Stimulated activated CD4-positive, alpha-beta T cell treated with anti-CD3 and anti-CD28 coated beads, Interleukin-1b, Interleukin-23, amount 100 ng/mL, for 1 hour (primary cell): ENCODE measurements around the gene MPPED2.

Experiments used
- DNase-seq, 2 donors: peaks; one replicate each; pipeline ENCODE4 v3.0.0-alpha.2; 2020; ENCODE audit warnings: low read depth in 2 of 2

MPPED2 gene

DNA sequence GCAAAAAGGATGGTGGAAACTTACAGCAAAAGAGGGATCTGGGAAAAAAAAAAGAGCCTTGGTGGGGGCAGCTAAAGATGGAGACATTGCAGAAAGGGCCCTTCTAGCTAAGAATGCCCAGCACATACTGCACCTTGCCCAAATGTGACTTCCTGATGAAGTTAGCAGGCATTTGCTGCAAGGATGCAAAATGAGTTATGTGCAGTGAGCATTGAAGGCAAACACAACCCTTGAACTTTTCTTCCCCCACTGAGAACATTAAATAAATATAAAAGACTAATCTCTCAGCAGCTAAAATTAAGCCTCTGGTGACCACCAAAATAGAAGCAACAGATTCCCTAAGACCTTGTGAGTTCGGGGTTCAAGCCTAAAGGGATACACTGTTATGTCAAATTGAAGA, 133.3 kb downstream of the MPPED2 start:
- no peak for DNase-seq

DNA sequence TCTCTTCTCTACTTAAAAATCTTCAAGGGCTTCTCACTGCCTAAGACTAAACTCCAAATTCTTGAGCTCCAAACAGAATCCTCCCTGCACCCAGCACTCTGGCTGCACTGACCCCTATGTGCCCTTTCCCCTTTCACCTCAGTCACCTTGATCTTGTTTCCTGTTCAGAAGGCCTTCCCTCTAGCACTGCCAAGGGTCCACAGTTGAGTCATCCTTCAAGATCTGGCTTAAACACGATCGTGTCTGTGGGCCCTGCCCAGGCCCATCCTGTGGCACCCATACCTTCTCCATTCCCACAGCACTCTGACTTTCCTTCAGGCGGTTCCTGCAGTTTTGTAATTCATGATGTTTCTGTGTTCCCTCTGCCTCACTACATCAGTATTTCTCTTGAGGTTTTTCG, 134.0 kb downstream of the MPPED2 start:
- DNase-seq: no peak

- DNase-seq: no peak
These were observed 134.5 kb downstream of the MPPED2 start for GRCh38 chr11:30451626-30452025.

- DNase-seq: no peak
These were observed 135.0 kb downstream of the MPPED2 start for GRCh38 chr11:30451167-30451566.

DNA sequence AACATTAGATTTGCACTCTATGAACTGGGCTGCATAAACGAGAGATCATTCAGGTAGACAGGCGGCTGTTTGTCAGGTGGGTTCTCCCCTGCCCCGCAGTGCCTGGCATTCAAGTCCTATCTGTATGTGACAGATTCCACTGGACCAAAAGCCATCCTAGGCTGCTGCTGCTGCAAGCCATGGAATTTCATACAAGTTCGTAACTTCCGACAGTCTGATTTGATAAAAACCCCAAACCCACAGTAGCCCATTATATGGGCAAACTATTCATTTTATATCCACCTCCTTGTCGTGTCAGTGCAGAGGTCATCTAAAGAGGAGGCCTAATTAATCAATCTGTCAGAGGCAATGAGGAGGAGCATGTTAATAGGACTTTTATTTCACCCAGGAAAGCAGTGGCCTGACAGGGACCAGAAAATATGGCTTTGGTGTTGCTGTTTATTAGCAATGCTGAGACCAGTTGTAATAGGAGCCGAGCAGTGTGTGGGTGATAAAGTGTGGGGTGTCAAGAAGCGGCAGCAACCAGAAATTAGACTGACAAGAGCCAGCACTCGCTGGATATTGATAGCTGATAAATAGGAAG, 139.0 kb downstream of the MPPED2 start:
- no peak for DNase-seq

DNA sequence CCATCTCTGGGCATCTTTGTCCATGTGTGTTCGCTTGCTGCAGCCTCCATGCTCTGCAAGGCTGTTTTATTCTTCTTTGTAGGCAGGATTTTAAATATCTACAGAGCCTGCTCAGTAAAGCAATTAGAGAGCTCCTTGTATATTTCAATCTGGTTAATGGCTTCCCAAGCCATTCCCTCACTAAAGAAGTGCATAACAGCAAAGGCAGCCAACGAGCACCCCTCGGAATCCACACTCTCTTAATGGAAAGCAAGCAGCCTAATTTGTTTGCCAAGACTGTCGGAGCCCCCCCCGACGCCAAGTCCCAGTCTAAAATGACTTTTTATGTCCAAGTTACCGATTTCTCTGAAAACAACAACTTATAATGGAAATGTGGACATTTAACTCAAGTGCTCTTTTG, 139.6 kb downstream of the MPPED2 start:
- no peak for DNase-seq

DNA sequence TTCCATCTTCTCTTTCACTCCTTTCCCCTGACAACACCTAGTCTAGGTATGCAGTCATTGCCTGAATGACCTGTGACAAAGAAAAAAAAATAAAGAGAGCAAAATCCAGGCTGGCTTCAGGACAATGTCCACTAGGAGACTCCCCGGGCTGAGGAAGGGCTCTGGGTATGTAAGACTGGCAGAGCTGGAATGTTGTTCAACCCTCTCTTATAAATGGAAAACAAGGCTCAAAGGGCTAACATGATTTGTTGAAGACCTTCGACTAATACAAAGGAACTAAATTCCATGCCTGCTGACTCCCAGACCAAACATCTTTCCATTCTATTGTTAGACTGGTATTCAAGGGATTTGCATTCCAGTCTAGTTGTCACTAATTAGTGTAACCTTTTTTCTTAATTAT, 141.1 kb downstream of the MPPED2 start:
- DNase-seq: no peak

DNA sequence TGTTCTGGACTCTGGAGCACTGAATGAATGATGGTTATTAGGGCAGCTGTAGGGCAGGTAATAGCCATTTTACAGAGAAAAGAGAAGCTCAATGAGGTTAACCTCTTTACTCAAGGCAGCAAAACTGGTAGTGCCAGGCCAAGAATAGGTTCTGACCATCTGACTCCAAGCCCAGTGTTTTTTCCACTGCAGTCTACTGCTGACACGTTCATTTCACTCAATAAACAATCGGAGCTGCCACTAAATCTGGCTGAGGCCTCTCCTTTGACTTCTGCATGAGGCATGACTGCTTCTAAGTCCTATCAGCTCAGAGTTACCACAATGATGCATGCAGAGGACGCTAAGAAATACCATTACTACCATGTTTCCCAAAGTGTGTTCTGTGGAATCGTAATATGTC, 145.6 kb downstream of the MPPED2 start:
- DNase-seq: no peak

GRCh38 chr11:30436801-30437200, 149.4 kb downstream of the MPPED2 start:
- DNase-seq: no peak

GRCh38 chr11:30435488-30435887, 150.7 kb downstream of the MPPED2 start:
- no peak for DNase-seq

GRCh38 chr11:30434901-30435300, 151.3 kb downstream of the MPPED2 start:
- no peak for DNase-seq

DNA sequence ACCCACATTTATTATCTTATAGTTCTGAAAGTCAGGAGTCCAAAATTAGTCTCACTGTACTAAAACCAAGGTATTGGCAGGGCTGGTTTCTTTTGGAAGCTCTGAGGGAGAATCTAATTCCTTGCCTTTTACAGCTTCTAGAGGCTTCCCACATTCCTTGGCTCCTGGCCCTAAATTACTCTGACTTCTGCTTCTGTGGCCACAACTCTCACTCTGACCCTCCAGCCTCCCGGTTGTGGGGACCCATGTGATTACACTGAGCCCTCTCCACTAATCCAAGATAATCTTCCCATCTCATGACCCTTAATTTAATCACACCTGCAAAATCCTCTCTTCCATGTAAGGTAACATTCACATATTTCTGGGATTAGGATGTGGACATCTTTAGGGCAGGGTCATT, 152.3 kb downstream of the MPPED2 start:
- no peak for DNase-seq

GRCh38 chr11:30432716-30433115, 153.4 kb downstream of the MPPED2 start:
- no peak for DNase-seq

DNA sequence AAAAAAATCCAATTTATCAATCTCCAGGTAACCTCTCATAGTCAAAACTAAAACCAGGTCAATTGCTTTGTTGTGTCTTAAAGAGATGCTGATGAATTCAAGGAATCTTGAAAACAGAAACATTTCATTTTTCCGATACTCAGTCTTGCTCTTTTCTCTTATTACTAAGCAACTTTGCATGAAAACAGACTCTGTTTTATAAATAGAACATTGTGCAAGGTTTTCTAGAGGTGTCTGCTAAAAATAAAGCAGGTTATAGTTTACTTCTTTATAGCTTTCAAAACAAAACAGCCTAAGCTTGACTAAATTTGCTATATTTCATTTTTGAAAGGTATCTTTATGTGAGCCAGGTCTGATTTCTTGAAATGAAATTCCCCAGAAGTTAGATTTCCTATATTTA, 154.0 kb downstream of the MPPED2 start:
- no peak for DNase-seq

GRCh38 chr11:30431127-30431814, 154.9 kb downstream of the MPPED2 start:
- DNase-seq: no peak

GRCh38 chr11:30429550-30429949, 156.6 kb downstream of the MPPED2 start:
- no peak for DNase-seq

- no peak for DNase-seq
These were observed 159.4 kb downstream of the MPPED2 start for GRCh38 chr11:30426781-30427180.

GRCh38 chr11:30424844-30425243, 161.3 kb downstream of the MPPED2 start:
- DNase-seq: no peak

GRCh38 chr11:30424321-30424720, 161.8 kb downstream of the MPPED2 start:
- no peak for DNase-seq

DNA sequence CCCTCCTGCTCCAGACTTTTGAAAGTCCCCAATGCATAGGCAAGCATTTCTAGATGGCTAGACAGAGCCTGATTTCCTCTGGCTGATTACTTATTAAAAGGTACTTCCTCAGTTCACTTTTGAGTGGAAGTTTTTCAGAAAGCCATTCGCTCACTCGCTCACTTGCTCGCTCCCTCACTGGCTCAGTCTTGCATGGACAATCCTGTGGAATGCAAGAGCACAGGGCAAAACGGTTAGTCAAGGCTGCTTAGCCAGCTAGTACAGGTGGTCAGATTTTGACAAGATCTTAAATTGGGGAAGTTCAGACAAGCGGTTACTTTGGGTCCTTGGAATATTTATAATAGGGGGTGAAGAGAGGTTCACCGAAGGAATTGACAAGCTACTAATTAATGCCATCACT, 162.3 kb downstream of the MPPED2 start:
- DNase-seq: no peak

DNA sequence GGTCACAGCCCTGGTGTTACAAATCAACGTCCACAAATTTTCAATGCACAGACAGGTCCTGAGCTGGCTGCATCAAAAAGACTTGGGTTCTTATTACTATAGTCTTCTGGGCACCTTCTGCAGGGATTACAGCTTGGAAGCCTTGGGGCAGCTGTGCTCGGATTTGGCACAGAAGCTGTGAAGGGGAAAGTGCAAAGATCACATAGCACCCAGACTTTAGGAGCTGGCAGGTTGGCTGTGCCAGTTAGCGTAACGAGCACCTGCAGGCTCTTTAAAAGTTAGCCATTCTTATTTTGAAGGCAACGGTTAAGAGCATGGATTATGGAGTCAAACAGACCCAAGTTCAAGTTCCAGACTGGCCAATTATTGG, 162.9 kb downstream of the MPPED2 start:
- DNase-seq: no peak

GRCh38 chr11:30422447-30423278, 163.5 kb downstream of the MPPED2 start:
- DNase-seq: no peak

GRCh38 chr11:30420233-30420787, 165.8 kb downstream of the MPPED2 start:
- DNase-seq: no peak
